ENCODE results near the gene RARA.
"Not testable (repeated sequence)": the region's sequence is repeated elsewhere in the genome, so short reads cannot be mapped to it uniquely, and the experiment has no call there.

Gene RARA

DNA sequence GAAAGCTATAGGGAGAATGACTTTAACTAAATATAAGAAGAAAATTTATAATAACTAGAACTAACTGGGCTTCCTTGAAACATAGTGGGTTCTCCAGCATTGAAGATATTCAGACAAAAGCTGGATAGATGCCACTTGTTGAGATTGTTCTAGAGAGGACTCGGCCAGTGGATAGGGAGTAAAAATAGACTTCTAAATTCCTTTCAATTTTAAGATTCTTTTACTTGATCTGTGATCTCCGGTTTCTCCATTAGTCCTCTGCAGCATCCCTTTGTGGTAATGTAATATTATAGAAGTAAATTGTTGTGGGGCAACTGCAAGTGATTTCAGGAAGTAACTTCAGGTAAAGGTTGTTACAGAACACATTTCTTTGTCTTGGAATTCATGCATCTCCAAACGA is 10.3 kb upstream of the RARA start:
- DNase-seq (ENCODE audit: low read depth in 3 of 3), result no peak

DNA sequence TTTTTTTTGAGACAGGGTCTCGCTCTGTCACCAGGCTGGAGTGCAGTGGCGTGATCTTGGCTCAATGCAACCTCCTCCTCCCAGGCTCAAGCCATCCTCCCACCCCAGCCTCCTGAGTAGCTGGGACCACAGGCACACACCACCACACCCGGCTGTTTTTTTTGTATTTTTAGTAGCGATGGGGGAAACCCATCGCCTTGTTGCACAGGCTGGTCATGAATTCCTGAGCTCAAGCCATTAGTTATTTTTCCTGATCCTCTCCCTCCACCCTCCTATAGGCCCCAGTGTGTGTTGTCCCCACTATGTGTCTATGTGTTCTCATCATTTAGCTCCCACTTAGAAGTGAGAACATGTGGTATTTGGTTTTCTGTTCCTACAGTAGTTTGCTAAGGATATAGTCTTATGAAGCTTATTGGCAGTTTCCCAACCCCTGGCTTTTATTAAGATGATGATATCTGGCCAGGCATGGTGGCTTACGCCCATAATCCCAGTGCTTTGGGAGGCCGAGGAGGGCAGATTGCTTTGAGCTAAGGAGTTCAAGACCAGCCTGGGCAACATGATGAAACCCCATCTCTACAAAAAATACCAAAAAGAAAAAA is 9.7 kb upstream of the RARA start:
- not testable (repeated sequence) for DNase-seq (ENCODE audit: low read depth in 3 of 3)

DNA sequence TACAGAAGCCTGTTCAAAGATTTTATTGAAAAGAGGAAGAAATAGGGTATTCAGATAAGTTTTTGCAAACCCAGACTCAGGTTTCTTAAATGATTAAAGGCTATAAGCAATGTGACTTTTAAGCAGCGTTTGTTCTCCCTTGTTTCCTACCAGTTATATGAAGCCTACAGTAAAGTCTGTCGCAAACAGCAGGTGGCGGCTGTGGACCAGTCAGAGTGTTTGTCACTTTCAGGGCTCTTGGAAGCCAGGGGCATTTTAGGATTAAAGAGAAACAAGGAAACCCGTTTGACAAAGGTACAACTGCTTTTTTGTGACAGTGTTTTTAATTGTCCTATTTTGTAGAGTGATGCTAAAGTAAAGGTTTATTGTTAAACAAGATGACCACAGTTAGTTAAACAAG is 7.7 kb upstream of the RARA start:
- no peak for DNase-seq (ENCODE audit: low read depth in 3 of 3)

DNA sequence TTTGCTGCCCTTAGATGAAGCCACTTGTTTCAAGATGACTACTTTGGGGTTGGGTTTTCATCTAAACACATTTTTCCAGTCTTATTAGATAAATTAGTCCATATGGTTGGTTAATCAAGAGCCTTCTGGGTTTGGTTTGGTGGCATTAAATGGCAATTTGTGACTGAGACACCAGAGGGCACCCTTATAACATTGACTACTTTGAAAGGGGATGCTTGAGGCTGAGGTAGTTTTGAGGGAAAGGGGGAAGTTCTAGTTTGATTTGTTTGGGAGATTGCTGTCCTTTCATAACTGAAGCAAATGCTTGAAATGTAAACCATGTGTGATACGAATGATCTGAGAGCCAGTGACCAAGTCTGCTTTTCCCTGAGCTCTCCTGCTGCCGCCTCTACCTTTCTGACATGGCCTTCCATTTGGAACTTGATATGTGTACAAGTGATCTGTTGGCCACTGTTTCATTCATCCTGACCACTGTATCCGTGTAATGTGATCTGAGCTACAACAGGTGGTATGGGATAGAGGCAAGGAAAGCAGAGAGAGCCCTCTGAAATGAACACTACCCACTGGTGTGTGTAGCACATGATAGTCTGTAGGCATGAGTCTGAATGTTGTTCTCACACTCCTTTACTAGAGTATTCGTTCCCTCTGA is 5.8 kb upstream of the RARA start:
- no peak for DNase-seq (ENCODE audit: low read depth in 3 of 3)

DNA sequence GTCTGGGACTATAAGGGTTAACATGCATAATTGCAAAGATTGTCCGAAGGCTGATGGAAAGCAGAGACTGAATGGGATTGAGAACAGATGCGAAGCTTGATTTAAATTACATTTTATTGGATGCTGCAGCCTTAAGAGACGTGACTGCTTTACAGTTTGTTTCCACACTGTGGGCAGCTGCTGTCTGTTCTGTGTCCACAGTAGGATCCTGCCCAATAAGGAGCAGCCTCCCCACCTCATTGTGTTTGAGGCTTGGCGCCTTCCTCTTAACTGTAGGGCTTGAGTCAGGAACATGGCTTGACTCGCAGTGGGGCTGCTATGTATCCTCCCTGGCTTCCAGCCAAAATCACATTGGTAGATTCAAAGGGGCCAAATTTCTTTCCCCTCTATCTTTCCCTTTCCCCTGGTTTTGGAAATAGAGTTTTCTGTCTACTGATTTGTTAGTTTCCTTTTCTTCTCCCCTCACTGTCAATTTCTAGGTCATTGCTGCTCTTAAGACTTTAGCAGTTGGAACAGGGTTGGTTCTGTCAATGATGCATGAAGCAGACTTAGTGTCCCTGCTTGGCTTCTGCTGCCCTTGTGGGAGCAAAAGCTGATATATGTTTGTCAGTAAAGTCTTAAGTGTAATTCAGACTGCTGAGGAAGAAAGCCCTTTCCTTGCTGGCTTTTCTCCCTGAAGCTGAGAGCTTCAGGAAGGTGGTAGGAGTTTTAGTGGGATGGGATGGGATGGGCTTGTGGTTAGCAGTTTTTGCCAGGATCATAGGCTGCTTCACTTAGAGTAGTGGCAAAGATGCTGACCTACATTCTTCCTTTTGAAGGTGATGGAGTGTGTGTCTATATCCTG is 5.0 kb upstream of the RARA start:
- DNase-seq (ENCODE audit: low read depth in 3 of 3), result no peak

DNA sequence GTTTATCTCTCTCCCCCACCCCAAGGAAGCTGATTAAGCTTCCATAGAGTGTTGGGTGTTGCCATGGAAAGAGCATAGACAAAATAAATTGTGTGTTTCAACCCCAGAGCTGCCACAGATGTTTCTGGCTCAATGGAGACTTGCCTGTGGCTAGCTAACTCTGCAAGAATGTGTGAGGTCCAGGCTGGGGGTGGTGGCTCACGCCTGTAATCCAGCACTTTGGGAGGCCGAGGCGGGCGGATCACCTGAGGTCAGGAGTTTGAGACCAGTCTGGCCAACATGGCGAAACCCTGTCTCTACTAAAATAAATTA is 4.5 kb upstream of the RARA start:
- not testable (repeated sequence) for DNase-seq (ENCODE audit: low read depth in 3 of 3)

DNA sequence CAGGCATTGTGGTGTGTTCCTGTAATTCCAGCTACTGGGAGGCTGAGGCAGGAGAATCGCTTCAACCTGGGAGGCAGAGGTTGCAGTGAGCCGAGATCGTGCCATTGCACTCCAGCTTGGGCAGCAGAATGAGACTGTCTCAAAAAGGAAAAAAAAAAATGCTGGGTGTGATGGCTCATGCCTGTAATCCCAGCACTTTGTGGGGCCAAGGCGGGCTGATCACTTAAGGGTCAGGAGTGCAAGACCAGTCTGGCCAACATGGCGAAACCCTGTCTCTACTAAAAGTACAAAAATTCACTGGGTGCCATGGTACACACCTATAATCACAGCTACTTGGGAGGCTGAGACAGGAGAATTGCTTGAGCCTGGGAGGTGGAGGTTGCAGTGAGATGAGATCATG is 4.1 kb upstream of the RARA start:
- DNase-seq (ENCODE audit: low read depth in 3 of 3), result not testable (repeated sequence)

DNA sequence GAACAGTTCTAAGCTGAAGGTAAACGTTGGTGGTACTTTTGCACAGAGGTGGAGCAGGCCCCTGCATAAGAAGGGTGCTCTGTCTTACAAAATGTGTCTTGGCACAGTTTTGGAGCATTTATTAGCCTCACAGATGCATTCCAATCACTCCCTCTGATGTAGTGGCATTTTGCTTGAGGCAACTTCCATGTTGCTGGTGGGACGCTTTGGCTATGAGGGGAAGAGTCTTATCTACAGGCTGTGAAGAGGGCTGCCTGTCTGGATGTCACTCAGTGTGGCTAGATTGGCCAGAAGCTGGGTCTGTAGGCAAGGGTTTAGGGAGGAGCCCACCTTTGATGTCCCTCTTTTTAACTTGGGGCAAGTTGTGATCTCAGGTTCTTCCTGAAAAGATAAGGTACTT is 2.6 kb upstream of the RARA start:
- no peak for DNase-seq (ENCODE audit: low read depth in 3 of 3)

DNA sequence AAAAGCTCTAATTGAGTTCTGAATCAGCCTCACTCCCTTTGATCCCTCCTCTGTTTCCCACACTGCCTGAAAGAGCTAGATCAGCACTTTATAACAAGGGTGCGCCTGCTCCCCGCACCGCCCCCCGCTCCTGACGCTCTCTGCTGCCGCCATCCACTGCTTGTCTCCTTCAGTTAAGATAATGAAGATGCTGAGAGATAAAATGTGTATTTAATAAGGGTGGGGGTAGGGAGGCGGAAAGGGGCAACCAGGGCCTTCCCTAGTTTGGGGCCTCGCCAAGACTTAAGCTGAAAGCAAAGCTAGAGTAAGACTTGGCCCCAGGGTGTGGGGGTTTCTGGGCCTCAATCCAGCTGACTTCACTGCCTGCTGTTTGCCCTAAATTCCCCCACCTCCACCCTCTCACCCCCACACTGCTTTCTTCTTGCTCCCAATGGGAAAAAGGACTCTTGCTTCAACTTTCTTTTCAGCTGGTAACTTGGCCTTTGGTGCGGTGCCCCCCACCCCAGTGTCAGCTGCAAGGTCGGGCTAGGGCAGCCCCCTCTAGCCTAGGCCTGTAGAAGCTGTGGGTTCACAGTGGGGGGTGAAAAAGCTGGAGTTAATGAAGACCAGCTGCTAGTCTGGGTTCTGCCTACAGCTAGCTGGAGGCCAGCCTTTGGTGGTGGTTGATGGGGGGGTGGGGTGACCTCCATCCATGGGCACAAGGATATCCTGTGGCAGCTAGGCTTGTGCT is 1.8 kb upstream of the RARA start:
- DNase-seq (ENCODE audit: low read depth in 3 of 3), result no peak

DNA sequence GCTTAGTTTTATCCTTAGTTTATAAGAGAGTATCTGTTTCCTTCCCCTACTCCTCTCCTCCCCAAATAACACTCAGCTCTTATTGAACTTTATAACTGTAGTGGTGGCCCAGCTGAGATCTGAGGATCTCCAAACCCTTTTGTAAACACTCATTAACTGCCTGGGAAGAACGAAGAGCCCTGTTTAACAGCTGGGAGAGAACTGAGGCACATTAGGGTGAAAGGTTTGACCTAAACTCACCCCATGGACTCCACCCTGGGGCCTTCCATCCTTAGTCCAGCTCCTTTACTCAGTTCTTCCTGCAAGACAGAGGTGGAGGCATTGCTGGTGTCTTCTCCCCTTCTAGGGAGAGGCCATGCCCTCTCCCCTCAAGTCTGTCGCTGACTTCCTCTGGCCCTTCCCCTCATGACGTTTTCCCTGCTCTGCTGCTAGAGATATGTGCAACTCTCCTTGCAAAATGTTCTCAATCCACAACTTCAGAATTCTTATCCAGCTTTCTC is 1.2 kb upstream of the RARA start:
- no peak for DNase-seq (ENCODE audit: low read depth in 3 of 3)

DNA sequence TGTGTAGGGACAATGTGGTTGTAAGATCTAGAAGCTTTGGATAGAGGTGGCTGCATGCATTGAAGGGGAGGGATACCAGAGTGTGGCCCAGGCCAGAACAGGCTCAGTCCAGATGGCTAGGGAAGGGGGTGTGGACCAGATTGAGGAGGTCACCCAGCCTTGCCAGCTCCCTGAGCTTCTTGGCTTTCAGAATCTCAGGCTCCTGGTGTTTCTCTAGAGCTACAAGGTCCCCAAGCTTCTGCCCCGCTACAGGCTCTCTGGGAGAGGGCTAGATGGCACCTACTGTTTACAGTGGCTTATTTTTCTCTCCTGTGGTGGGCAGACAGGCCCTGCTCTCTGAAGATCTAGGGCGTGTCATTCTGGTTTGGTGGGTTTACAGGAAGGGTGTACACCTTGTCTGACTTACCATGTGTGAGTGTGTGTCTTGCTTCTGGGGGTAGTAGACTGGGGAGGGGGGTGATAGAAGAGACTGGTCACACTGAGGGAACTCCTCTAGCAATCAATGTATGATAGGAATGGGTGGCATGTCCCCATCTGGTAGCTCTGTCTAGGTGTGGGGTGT is 1.1 kb downstream of the RARA start:
- DNase-seq (ENCODE audit: low read depth in 3 of 3), result no peak

DNA sequence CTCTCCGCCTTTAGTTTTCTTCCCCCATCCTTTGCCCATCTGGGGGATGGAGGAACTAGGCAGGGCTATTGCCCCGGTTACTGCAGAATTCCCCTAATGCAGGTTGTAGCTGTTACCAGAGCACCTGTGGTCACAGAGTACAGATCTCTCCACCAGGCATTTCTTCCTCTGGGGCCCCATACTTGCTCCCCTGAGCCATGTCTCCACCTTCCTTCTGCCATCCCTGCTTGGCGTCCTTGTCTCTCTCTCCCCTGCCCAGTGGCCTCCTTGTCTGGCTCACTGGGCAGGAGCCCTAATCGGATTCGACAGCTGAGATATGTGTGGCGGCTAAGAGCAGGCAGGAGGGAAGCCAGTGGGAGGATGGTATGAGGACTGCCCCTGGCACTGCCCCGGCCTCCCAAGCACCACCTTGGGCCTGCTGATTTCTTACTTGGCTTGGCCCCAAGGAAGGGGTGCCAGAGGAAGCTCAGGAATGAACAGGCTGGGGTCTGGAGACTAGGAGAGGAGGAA is 2.0 kb downstream of the RARA start:
- no peak for DNase-seq (ENCODE audit: low read depth in 3 of 3)

DNA sequence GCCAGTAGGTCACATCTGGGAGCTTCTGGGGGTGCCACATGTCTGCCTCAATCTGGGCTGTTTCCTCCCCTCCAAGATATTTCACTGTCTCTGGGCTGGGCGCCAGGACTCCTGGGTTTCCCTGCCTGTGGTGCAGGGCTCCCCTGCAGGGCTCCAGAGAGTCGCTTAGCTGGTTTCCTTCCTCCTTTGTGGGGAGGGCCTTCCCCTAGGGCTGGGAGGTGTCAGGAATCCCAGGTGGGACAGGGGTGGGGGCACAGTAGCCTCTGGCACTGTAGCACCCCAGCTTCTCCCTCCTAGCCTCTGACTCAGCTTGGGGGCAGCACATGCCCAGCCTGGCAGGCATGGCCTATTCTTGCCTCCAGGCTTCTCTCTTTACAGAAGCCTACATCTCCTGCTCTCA is 2.6 kb downstream of the RARA start:
- DNase-seq (ENCODE audit: low read depth in 3 of 3), result no peak

DNA sequence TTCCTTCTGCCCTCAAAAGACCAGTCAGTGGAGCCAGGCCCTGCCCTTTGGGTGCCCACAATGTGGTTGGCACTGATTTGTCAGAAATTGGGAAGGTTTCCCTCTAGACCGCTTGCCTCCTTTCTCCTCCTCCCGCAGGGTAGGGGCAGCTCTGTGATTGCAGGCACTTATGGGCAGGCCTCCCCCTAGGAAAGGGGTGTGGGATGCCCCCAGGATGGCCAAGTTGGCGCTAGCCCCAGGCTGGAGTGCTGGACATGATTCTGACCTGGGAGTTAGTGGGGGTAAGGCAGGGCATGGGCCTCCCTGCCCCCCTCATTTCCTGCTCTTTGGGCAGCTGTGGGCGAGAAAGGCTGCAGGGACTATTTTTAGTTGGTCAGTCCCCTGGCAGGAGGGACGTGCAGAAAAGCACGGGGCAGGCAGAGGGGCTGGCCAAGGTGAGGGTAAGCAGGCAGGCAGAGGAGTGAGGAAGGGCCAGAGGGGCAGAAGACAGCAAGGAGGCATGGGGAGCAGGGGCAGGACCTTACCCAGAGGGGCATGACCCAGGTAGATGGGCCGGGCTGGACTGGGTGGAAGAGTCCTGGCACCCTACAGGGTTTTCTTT is 3.3 kb downstream of the RARA start:
- no peak for DNase-seq (ENCODE audit: low read depth in 3 of 3)

DNA sequence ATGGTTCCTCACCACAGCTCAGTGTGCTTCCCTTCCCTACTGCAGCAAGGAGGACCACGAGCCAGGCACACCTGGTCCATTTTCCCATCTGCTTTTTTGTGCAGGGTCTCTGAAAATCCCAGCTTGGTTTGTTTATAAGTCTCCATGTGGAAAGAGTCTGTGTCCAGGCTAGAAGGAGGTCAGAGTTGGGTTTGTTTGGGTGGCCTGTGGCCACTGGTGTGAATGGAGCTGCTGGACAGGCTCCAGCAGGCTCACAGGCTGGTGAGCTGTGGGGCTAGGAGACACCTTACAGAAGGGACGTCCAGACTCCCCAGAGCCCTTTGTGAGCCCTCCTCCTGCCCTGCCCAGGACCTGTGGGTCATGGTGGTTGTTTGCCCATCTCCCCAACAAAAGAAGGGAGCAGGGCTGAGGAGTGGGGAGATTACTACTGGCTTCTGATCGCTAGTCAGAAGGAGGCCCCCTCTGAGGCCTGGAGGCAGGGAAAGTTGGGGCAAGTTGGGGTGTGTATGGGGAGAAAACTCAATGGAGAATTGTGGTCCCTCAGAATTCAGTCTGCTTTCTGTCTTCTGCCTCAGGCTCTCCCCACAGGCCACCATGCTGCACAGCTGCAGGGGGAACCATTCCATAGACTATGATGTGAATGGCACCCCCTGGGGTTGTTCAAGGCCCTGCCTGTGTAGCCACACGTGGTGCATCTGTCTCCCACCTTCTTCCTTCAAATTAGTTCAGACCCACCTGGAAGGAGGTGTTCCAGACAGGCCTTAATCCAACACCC is 4.1 kb downstream of the RARA start:
- DNase-seq (ENCODE audit: low read depth in 3 of 3), result no peak

DNA sequence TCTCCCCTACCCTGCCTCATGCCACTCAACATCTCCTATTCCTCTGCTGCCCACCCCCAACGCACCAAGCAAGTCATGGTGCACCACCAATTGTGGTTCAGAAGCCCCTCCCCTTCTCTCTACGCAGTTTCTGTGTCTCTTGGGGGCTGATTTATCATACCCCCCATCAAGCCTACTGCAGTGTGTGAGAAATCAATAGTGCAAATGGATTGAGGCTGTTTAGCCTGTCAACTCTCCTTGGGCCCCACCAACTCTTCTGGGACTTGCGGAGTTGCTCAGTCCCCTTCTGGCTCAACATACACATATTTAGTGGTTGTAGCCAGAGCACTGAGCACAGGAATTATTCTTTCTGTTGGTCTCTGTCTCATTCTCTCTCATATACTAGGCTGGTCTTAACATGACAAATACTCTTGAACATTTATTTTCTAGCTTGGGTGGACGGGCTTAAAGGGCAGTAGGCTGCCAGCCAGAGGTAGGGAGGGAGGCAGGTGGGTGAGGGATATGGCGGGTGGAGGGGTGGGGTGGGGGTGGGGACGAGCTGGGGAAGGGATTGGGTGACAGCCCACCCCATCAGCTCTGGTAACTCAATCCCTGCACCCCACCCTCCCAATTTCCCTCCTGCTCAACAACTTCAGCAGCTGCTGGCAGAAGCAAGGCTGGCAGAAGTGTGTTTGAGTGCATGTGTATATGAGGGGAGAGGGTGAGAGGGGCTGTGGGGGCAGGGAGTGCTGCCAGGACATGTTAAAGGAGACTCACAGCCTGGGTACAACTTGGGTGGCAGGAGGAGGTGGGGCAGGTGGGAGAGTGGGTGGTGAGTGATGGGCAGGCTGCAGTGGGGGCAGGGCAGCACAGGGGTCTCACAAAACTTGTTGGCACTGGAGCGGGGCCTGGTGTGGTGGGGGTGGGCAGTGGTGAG is 4.9 kb downstream of the RARA start:
- no peak for DNase-seq (ENCODE audit: low read depth in 3 of 3)

DNA sequence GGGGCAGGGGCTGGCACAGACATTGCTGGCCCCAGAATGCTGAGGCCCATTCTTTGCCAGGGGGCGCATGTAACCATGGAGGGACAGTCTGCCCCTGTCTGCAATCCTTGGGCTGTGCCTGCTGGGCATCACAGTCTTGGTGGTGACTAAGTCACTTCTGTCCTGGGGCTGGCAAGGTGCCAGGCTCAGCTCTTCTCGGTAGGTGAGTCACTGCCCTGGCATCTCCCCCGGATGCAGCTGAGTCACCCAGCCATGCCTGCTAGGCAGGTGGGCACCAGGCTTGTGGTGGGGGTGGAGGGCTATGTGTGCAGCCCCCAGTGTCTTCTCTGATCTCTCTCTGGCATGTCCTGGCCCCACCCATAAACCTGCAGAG is 5.6 kb downstream of the RARA start:
- DNase-seq (ENCODE audit: low read depth in 3 of 3), result peak; percentile 69 to 85 (median 79)

DNA sequence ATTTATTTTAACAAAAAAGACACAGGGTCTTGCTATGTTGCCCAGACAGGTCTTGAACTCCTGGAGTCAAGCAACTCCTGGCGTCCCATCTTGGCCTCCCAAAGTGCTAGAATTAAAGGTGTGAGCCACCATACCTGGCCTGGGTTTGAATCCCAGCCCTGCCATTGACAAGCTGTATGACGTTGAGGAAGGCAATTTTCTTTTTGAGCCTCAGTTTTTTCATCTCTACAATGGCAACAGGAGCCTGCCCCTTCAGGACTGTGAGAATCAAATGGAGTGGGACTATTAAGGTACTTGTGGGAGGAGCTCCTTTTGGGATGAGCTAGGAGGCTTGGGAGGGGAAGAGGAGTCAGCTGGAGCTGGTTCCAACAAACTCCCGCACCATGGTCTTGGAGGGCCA is 6.2 kb downstream of the RARA start:
- no peak for DNase-seq (ENCODE audit: low read depth in 3 of 3)

DNA sequence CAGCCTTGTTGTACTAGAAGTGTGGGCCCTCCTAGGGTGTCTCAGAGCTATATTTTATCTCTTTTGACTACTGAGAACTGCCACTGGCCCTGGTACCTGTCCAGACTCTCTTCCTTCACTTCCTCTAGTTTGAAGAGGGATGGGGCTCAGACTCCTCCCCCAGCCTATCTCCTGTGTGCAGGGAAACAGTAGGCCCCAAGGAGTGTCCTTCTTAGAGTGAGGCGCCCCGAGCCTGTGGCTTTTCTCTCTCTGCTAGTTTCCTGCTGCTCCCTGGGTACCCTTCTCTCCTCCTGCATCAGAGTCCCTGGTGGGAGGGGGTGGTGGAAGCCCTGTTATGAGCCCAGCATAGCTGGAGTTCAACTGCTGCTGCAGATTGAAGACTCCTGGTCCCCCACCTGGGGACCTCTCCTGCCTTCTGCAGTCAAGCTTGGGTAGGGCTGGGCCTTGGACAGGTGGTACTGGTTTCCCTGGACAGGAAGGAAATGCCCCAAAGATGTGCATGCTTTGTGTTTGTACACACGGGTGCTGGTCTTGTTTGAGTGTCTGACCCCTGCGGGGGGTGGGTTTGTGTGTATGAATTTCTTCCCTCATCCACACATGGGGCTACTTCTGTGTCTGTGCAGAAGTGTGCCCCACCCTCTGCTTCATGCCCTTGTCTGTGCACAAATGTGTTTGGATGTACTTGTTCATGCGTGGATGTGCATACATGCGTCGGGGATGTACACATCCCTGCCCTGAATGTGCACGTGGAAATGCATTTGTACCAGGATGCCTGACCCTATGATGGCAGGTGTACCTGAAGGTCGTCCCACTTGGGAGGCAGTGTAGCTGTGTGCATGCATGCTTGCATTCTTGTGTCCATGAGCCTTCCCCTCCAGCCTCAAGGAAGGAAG is 6.9 kb downstream of the RARA start:
- DNase-seq (ENCODE audit: low read depth in 3 of 3), result no peak
